Muscle of leg (tissue), 11 donors: ENCODE measurements around the gene DLK1. TPM values are rescaled to one million over a fixed set of nuclear protein-coding genes. Genes with fewer than 3 reads are reported as not detected.

Experiments used
- DNase-seq: peaks from one replicate; pipeline ENCODE4 v3.0.0; 2013
- H3K27ac ChIP-seq: one replicate; pipeline ENCODE4 v1.5.1; 2013; ENCODE audit warnings: mild to moderate bottlenecking, low read length, control low read depth
- H3K27me3 ChIP-seq: one replicate; pipeline ENCODE4 v1.6.1; 2013; ENCODE audit warnings: low read length; ENCODE audit not compliant: control insufficient read depth, insufficient read depth
- H3K36me3 ChIP-seq: one replicate; pipeline ENCODE4 v1.6.1; 2013; ENCODE audit warnings: low read length; ENCODE audit not compliant: control insufficient read depth, insufficient read depth
- H3K4me1 ChIP-seq: one replicate; pipeline ENCODE4 v1.6.1; 2013; ENCODE audit warnings: low read length; ENCODE audit not compliant: control insufficient read depth, insufficient read depth
- H3K4me3 ChIP-seq: one replicate; pipeline ENCODE4 v1.5.1; 2013; ENCODE audit warnings: low read length, control low read depth
- H3K9me3 ChIP-seq: replicated peaks from 2 replicates; pipeline ENCODE4 v1.6.1; 2013; ENCODE audit warnings: low read depth, low read length; ENCODE audit not compliant: control insufficient read depth
- WGBS: methylation state at CpG from one replicate; pipeline ENCODE4 v1.1.5; 2013; ENCODE audit warnings: missing lambda C conversion rate; ENCODE audit not compliant: insufficient coverage; 5-methylcytosine and 5-hydroxymethylcytosine counted together
- polyA plus RNA-seq, 8 donors: library from polyadenylated mRNA; unstranded; fragments of 120-200 nt; gene quantifications; one replicate each; pipeline versions ENCODE4 v1.2.1 to v1.2.3, GENCODE V29; 2013; ENCODE audit warnings: inconsistent platforms in 1 of 8, low replicate concordance in 1 of 8; ENCODE audit not compliant: insufficient read length in 8 of 8, insufficient read depth in 1 of 8
- total RNA-seq: library from RNA; stranded (reverse); fragments of 120-200 nt; gene quantifications from one replicate; pipeline ENCODE4 v1.2.4, GENCODE V29; 2013

The DLK1 gene
- total and polyA plus RNA-seq, 9 donors = 377 to 2,540 (median 2,140) TPM

- no peaks in the 10 kb centered on the region for H3K27me3 ChIP-seq
- peak overlapping the region; percentile 63 for H3K27ac ChIP-seq
- H3K4me1 ChIP-seq = peaks cover 91% of the 10 kb centered on the region
- no peaks in the 10 kb centered on the region for H3K36me3 ChIP-seq
- DNase-seq = no peak
- WGBS = 55% methylated on average over 2 of the region's 11 CpGs
- no peak overlapping the region for H3K4me3 ChIP-seq
- peaks cover 4% of the 10 kb centered on the region for H3K9me3 ChIP-seq
These were observed 60.0 kb downstream of the DLK1 start for GRCh38 chr14:100786576-100787219.

DNA sequence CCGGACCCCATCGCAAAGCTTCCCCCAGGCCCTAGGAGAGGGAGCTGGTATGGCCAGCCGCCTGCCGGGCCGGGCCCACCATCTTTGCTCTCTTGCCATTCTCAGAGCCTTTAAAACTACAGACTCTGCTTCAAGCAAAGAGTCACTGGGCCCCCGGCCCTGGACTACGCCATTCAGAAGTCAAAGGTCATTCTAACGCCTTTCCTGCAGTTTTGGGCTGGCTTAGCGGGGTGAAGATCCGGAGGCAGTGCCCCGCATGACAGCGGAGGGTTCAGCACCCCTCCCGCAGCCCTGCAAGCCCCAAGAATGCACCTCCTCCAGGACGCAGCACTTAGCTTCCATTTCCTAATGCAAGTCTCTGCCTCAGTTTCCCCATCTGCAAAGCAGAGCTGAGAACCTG lies 61.0 kb downstream of the DLK1 start:
- no peaks in the 10 kb centered on the region for H3K27me3 ChIP-seq
- H3K9me3 ChIP-seq = peaks cover 4% of the 10 kb centered on the region
- H3K27ac ChIP-seq = no peak overlapping the region
- no peak for DNase-seq
- no peak overlapping the region for H3K4me3 ChIP-seq
- H3K4me1 ChIP-seq = peaks cover 93% of the 10 kb centered on the region
- WGBS = 88% methylated on average over 14 of the region's 14 CpGs
- no peaks in the 10 kb centered on the region for H3K36me3 ChIP-seq

Other genes with a start within 250 kb of the DLK1 start
- gene BEGAIN, start 139.5 kb upstream of the DLK1 start, total RNA-seq = 2.0 TPM
- gene BEGAIN, start 139.5 kb upstream of the DLK1 start, polyA plus RNA-seq = 1 to 10 TPM; 3.5 to 7.9 (median 5.1) TPM
- gene MEG3, start 99.2 kb downstream of the DLK1 start, total RNA-seq = 2,358 TPM
- 1,000 to 10,000 TPM; 2,107 to 7,026 (median 4,234) TPM for gene MEG3, start 99.2 kb downstream of the DLK1 start, polyA plus RNA-seq
- gene RTL1, start 176.8 kb downstream of the DLK1 start, total RNA-seq = 12.8 TPM
- gene RTL1, start 176.8 kb downstream of the DLK1 start, polyA plus RNA-seq = 10 to 100 TPM; 29.5 to 58.1 (median 45.3) TPM